Measurements from ENCODE around the gene CFAP97D2.
"Not testable (repeated sequence)": the region's sequence is repeated elsewhere in the genome, so short reads cannot be mapped to it uniquely, and the experiment has no call there.

Gene CFAP97D2

GRCh38 chr13:114179087-114179658 is at the start of gene CFAP97D2:
TSS of gene CFAP97D2 (plus strand) at chr13:114179257. CDS start at chr13:114179331, 74 bp downstream.
- DNase-seq: peak; percentile 72

GRCh38 chr13:114129649-114130062 is 49.4 kb upstream of the CFAP97D2 start:
- no peak for DNase-seq

GRCh38 chr13:114130131-114130836 is 48.8 kb upstream of the CFAP97D2 start:
- DNase-seq: no peak

GRCh38 chr13:114130837-114131582 is 48.0 kb upstream of the CFAP97D2 start:
- DNase-seq: peak; percentile 46

- DNase-seq: peak; percentile 38
Observed at GRCh38 chr13:114131583-114132418, 47.3 kb upstream of the CFAP97D2 start.

GRCh38 chr13:114132419-114133121 is 46.5 kb upstream of the CFAP97D2 start, which contains the start of gene RASA3:
TSS of gene RASA3 (minus strand) at chr13:114132623. CDS start at chr13:114132489, 134 bp downstream.
- peak; percentile 69 for DNase-seq

GRCh38 chr13:114133126-114133525 is 45.9 kb upstream of the CFAP97D2 start:
- not testable (repeated sequence) for DNase-seq

- DNase-seq: not testable (repeated sequence)
Observed at GRCh38 chr13:114133552-114133951, 45.5 kb upstream of the CFAP97D2 start.

- DNase-seq: peak; percentile 45
Observed at GRCh38 chr13:114134111-114134943, 44.7 kb upstream of the CFAP97D2 start.

GRCh38 chr13:114134944-114135610 is 44.0 kb upstream of the CFAP97D2 start:
- peak; percentile 45 for DNase-seq

GRCh38 chr13:114135731-114136171 is 43.3 kb upstream of the CFAP97D2 start:
- no peak for DNase-seq

- DNase-seq: no peak
Observed at GRCh38 chr13:114136576-114136975, 42.5 kb upstream of the CFAP97D2 start.

GRCh38 chr13:114140131-114140905 is 38.7 kb upstream of the CFAP97D2 start:
- no peak for DNase-seq

GRCh38 chr13:114140906-114141250 is 38.2 kb upstream of the CFAP97D2 start:
- peak; percentile 40 for DNase-seq

GRCh38 chr13:114141261-114141996 is 37.6 kb upstream of the CFAP97D2 start:
- DNase-seq: no peak

GRCh38 chr13:114142137-114142550 is 36.9 kb upstream of the CFAP97D2 start:
- no peak for DNase-seq

- DNase-seq: peak; percentile 88
Observed at GRCh38 chr13:114142640-114143490, 36.2 kb upstream of the CFAP97D2 start.

Data from NCI-H2171 treated with DMSO at 0.1 percent for 48 hours (cell line).